Esophagus (tissue), 2 donors: Measurements from ENCODE around the gene PARD6B. TPM values are rescaled to one million over a fixed set of nuclear protein-coding genes. Genes with fewer than 3 reads are reported as not detected.

Experiments used
- H3K27ac ChIP-seq, 2 donors: one replicate each; pipeline ENCODE4 v1.5.1; 2013; ENCODE audit warnings: low read depth in 2 of 2, mild to moderate bottlenecking in 2 of 2, inconsistent platforms in 1 of 2, low read length in 1 of 2, moderate library complexity in 1 of 2
- H3K27me3 ChIP-seq, 2 donors: one replicate each; pipeline ENCODE4 v1.6.1; 2013; ENCODE audit warnings: low read length in 2 of 2, control low read depth in 1 of 2, mild to moderate bottlenecking in 1 of 2; ENCODE audit not compliant: insufficient read depth in 2 of 2, control insufficient read depth in 1 of 2
- H3K36me3 ChIP-seq, 2 donors: one replicate each; pipeline ENCODE4 v1.6.1; 2013; ENCODE audit warnings: low read length in 1 of 2; ENCODE audit not compliant: control insufficient read depth in 2 of 2, insufficient read depth in 2 of 2
- H3K4me1 ChIP-seq, 2 donors: one replicate each; pipeline ENCODE4 v1.6.1; 2013; ENCODE audit warnings: low read length in 1 of 2; ENCODE audit not compliant: control insufficient read depth in 2 of 2, insufficient read depth in 2 of 2
- H3K4me3 ChIP-seq, 2 donors: one replicate each; pipeline ENCODE4 v1.5.1; 2013; ENCODE audit warnings: low read length in 2 of 2, mild to moderate bottlenecking in 2 of 2, low read depth in 1 of 2, moderate library complexity in 1 of 2
- H3K9me3 ChIP-seq, 2 donors: one replicate each; pipeline ENCODE4 v1.6.1; 2013; ENCODE audit warnings: mild to moderate bottlenecking in 2 of 2, low read depth in 1 of 2, low read length in 1 of 2, moderate library complexity in 1 of 2; ENCODE audit not compliant: control insufficient read depth in 2 of 2, insufficient read depth in 1 of 2
- WGBS, 2 donors: extraction: QIAGEN DNeasy Blood & Tissue Kit; methylation state at CpG; one replicate each; pipeline ENCODE4 v1.1.7; 2013; 5-methylcytosine and 5-hydroxymethylcytosine counted together
- polyA plus RNA-seq, 2 donors: library from polyadenylated mRNA; stranded (reverse); fragments of 200-250 nt; gene quantifications; one replicate each; pipeline ENCODE4 v1.2.3, GENCODE V29; 2013
- donor health status: healthy with polysubstance abuse.
- donor health status: Bipolar disorder and iron deficiency.

Gene PARD6B
- polyA plus RNA-seq, 2 donors = 1.6 to 6.5 TPM

DNA sequence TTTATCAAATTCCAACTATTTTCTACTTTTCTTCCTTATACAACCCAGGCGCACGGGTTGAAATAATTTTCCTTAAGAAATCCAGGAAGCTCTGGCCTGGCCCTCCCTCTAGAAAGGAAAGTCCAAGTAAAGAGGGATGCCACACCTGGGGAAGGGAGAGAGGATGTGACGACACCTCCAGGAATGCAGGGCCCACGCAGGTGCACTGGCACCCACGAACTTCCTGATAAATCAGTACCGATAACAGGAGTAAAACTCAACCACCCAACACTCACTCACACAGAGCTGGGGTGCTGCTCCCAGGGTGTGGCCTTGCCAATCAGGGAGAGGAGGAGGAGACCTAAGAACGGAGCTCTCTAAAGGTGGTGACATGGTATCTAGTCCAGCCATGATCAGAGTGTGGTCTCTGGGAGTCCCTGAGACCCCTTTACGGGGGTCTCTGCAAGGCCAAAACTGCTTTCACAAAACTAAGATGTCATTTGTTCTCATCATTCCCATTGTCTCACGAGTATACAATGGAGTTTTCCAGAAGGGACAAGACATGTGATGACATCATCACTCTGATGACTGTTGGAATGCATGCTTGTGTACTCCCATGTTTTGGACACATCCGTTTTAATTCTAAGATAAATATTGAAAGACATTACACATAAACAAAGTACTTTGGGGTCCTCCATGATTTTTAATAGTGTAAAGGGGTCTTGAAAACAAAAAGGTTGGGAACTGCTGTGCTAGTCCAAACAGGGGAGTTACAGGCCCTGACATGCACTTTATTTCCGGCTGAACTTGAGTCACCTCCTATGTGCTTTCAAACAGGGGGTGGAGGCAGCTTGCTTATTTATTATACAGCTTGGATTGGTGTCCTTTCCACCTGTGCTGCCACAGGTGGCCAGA lies 2.2 kb upstream of the PARD6B start:
- H3K4me1 ChIP-seq = peaks cover 0 to 10% of the 10 kb centered on the region in 2 donors

DNA sequence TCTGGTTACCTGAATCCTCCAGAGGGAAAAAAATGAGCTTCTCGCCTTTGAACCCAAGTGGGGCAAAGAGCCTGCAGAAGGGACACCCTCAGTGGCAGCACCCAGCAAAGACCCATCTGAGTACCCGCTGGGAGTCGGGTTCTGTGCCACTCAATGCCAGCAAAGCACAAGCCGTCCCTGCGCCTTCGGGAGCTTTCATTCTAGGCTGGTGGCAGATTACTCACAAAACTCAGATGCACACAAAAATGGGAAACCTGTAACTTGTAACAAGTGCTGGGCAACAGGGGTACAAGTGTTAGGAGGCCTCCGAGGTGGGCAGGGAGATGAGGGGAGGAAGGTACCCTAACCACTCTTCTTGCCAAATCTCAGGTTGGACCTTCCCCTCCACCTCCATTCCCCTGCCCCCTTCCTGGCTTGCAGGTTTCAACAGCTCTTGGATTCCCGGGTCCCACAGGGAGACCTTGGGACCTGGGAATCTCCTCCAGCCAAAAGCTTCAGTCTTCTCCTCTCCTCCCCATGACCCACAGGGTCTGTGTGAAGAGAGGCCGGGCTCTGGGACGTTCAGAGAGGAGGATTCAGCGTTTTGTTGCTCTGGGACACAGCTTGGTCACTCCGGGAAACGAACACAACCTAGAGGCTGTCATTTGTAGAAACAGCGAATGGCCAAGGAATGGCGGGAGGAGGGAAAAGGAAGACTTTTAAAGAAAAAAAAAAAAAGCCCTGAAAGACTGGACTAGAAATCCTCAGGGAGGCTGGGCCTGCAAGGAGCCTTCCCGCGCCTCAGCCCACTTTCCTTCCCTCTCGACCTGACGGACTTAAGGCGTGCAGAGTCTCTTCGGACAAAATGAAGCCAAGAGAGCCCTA lies 1.2 kb upstream of the PARD6B start:
- Histone ChIP-seq H3K4me3 (peak overlapping the region; percentile 92 to 94), H3K27ac (peak overlapping the region; percentile 91 to 92), H3K4me1 (peaks cover 0 to 6% of the 10 kb centered on the region in 2 donors), H3K9me3 (no peaks in the 10 kb centered on the region), H3K36me3 (no peaks in the 10 kb centered on the region), H3K27me3 (no peaks in the 10 kb centered on the region)
- 28 to 33% methylated on average over 21 of the region's 21 CpGs for WGBS, 2 donors

More for the DNA sequence above, 2.2 kb upstream of the PARD6B start:
- Histone ChIP-seq H3K9me3 (no peaks in the 10 kb centered on the region), H3K36me3 (no peaks in the 10 kb centered on the region), H3K27me3 (no peaks in the 10 kb centered on the region), H3K4me3 (no peak overlapping the region), H3K27ac (peak overlapping the region; percentile 91 to 92)
- 55 to 57% methylated on average over 11 of the region's 11 CpGs for WGBS, 2 donors

DNA sequence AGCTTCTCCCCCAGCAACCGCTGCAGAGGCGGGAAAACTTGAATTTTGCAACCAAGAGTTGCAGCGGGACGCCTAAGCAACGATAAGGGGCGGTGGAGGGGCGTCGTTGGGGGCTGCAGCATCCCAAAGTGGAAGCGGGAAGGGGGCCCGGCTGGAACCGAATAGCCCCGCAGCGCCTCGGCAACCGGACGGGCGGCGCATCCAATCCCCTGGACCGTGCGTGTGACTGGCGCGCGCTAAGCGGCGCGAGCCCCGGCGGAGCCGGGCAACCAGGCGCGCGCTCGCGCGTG lies 670 bp upstream of the PARD6B start:
- Histone ChIP-seq H3K27ac (peak overlapping the region; percentile 91 to 92), H3K4me3 (peak overlapping the region; percentile 92 to 94), H3K27me3 (no peaks in the 10 kb centered on the region), H3K9me3 (no peaks in the 10 kb centered on the region), H3K4me1 (peaks cover 0 to 6% of the 10 kb centered on the region in 2 donors), H3K36me3 (no peaks in the 10 kb centered on the region)
- 0 to 1% methylated on average over 35 of the region's 35 CpGs for WGBS, 2 donors

DNA sequence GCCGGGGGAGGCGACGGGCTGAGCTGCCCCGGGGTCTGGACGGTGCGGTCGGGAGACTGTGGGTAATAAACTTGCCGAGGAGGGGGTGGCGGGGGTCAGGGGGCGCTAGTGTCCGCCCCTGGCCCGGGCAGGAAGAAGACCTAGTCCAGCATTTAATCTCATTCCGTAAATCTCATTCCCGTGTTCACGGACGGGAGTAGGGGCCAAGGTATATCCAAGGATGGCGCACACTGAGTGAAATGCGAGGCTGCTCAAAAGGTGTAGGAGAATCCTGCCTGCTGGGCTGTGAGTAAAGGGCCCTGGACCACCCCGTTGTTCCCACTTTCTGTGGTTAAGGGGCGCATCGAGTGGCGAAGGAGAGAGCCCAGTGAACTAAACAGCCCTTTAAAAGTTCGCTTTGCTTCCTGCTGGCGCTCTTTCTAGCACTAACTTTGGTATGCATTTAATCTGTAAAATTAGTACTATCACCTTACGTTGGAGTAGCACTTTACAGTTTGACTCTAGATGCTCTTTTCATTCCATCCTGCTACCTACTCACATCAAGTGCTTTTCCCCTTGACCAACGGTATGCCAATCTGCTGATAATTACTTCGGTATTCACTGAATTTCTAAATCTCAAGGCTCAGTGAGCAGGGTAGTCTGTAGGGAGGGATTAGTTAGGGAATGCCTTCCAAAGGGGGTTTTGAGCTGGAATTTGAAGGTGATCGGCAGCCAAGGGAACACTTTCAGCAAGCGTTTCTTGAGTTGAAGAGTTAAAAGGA lies 730 bp downstream of the PARD6B start:
- no peaks in the 10 kb centered on the region for H3K9me3 ChIP-seq
- WGBS, 2 donors = 10 to 11% methylated on average over 29 of the region's 29 CpGs
- peaks cover 0 to 6% of the 10 kb centered on the region in 2 donors for H3K4me1 ChIP-seq
- H3K27me3 ChIP-seq = no peaks in the 10 kb centered on the region
- H3K27ac ChIP-seq = peak overlapping the region; percentile 84 to 89
- H3K36me3 ChIP-seq = no peaks in the 10 kb centered on the region
- H3K4me3 ChIP-seq = peak overlapping the region; percentile 92 to 94

DNA sequence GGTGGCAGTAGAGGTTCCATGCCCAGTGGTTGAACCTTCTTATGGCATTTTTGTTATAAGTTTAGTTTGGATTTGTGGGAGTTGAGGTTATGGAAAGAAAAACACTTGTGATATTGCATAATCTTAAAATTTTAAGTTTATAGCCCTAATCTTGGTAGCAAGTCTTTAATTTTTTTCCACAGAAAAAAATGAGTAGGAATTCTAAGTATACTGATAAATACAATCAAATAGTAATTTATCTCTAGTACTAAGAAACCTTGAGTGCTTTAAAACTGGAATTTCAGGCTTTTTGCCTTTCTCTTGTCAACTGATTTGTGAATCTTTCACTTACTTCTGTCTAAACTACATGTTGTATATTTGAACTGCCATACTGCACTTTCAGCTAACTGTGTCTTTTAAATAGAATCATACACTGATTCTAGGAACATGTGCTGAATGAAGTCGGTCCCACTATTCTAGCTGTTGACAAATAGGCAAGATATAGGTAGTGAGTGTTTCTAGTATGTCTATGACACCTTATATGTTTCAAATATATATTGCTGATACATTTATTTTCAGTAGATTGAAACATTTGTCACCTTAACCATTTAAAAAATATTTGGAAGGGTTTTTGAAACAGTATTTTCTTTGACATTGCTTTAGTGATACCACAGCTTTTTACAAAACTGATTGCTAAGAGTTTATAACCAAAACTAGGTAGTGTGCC lies 2.4 kb downstream of the PARD6B start:
- peak overlapping the region in 1 of 2 donors; percentile 12 for H3K4me3 ChIP-seq
- no peaks in the 10 kb centered on the region for H3K27me3 ChIP-seq
- 58 to 63% methylated on average over 1 of the region's 1 CpG for WGBS, 2 donors
- no peak overlapping the region for H3K27ac ChIP-seq
- H3K36me3 ChIP-seq = peaks cover 0 to 2% of the 10 kb centered on the region in 2 donors
- peaks cover 0 to 6% of the 10 kb centered on the region in 2 donors for H3K4me1 ChIP-seq
- H3K9me3 ChIP-seq = no peaks in the 10 kb centered on the region

DNA sequence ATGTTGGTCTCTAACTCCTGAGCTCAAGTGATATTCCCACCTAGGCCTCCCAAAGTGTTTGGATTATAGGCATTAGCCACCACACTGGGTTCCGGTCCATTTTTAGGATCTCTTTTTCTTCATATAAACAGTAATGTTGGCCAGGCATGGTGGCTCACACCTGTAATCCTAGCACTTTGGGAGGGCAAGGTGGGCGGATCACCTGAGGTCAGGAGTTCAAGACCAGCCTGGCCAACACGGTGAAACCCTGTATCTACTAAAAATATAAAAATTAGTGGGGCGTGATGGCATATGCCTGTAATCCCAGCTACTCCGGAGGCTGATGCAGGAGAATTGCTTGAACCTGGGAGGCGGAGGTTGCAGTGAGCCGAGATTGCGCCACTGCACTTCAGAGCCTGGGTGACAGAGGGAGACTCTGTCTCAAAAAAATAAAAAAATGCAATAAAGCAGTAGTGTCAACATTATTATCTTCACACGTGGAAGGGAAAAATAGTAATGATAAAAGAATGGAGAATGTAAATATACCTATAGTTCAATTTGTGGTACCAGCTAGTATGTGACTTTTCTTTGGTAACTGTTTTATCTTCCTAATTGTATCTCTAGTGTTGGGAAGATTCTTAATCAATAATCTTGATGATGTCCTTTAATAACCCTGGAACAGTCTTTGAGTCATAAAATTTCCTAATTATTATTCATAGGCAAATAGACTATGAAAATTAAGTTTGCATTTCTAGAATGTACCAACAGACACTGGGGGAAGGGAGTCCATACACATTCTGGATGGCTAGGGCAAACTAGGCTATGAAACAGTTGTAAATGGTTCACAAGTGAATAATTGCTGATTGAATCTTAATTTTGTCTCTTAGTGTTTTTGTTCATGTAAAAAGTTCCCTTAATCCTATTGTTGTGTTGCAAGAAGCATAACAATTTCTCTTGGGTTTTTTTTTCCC lies 3.6 kb downstream of the PARD6B start:
- 86 to 91% methylated on average over 9 of the region's 9 CpGs for WGBS, 2 donors
- no peaks in the 10 kb centered on the region for H3K9me3 ChIP-seq
- H3K36me3 ChIP-seq = peaks cover 0 to 5% of the 10 kb centered on the region in 2 donors
- H3K27ac ChIP-seq = no peak overlapping the region
- peak overlapping the region in 1 of 2 donors; percentile 16 for H3K4me3 ChIP-seq
- H3K27me3 ChIP-seq = no peaks in the 10 kb centered on the region
- peaks cover 0 to 3% of the 10 kb centered on the region in 2 donors for H3K4me1 ChIP-seq

DNA sequence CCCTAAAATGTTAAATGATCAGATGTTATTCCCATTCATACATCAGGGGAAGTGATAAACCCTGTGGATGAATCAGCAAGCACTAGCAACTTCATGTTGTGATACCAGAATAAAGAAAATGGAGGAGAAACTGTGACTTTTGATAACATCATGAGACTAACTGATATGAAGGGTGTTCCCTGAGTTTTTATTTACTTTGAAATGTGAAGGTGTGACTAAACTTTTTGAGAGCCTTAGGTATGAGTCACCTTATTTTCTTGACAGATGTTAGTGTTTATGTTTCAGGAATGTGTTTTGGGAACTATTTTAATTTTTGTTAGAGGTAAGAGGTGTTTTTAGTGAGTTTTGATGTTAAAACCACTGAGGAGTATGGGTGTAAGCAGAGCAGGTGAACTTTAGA lies 4.4 kb downstream of the PARD6B start:
- Histone ChIP-seq H3K36me3 (peaks cover 0 to 5% of the 10 kb centered on the region in 2 donors), H3K9me3 (no peaks in the 10 kb centered on the region), H3K4me3 (no peak overlapping the region), H3K27ac (no peak overlapping the region), H3K27me3 (no peaks in the 10 kb centered on the region), H3K4me1 (no peaks in the 10 kb centered on the region)

DNA sequence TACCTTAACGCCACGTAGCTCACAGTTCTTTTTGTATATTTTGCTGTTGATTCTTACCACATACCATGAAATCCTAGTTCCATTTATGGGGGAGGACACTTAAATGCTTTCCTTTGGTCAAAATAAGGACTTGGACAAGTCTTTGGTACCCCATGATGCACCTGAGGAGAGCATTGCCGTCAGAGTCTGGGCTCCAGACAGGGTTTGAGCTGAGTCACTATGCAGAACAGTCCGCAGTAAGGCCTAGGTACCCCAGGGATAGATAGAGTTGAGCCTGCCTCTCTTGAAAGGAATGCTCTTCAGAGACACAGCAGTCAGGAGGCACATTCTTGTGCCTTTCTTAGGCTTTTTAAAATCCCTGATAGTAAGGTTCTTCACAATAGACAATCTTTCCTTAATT lies 6.0 kb downstream of the PARD6B start:
- peaks cover 0 to 5% of the 10 kb centered on the region in 2 donors for H3K36me3 ChIP-seq
- peaks cover 0 to 2% of the 10 kb centered on the region in 2 donors for H3K4me1 ChIP-seq
- H3K27ac ChIP-seq = no peak overlapping the region
- H3K27me3 ChIP-seq = no peaks in the 10 kb centered on the region
- 78 to 82% methylated on average over 4 of the region's 4 CpGs for WGBS, 2 donors
- H3K4me3 ChIP-seq = no peak overlapping the region
- H3K9me3 ChIP-seq = no peaks in the 10 kb centered on the region
